ENCODE data around the gene ADCY4. TPM values are rescaled to one million over a fixed set of nuclear protein-coding genes. Genes with fewer than 3 reads are reported as not detected.
"Not testable (repeated sequence)": the region's sequence is repeated elsewhere in the genome, so short reads cannot be mapped to it uniquely, and the experiment has no call there.

The ADCY4 gene
- total RNA-seq, 1 donor from 2014 or later, result 26.5 TPM

DNA sequence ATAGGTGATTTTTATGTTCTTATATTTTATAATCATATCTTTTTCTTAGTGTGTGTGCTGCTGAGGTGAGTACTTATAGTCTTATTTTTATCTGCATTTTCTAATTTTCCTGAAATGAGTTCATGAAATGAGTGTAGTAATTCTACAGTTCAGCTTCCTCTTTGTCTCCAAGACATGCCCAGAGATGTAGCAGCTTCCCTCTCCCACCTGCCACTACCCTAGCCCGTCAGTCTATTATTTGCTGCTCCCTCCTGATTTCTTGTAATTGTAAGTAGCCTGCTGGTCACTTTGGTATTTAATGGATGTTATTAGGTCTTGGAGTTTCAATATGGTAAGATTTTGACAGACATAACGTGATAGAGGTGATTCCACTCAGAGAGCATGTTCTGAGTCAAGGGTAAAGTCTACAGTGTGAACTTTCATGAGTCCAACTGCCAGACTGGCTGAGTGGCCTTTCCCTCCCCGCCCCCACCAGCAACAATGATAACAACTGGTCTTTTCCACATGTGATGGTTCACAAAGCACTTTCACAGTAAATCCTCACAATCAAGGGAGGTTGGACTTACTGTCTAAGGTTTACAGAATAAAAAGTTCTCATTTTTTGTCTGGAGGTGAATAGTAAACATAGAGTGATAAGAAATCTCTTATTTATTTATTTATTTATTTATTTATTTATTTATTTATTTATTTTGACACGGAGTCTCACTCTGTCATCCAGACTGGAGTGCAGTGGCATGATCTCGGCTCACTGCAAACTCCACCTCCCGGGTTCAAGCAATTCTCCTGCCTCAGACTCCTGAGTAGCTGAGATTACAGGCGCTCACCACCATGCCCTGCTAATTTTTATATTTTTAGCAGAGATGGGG lies 9.2 kb upstream of the ADCY4 start:
- intact Hi-C loops (cut with micrococcal nuclease), result no loop called here
- DNase-seq, result no peak
- no peak for ATAC-seq

DNA sequence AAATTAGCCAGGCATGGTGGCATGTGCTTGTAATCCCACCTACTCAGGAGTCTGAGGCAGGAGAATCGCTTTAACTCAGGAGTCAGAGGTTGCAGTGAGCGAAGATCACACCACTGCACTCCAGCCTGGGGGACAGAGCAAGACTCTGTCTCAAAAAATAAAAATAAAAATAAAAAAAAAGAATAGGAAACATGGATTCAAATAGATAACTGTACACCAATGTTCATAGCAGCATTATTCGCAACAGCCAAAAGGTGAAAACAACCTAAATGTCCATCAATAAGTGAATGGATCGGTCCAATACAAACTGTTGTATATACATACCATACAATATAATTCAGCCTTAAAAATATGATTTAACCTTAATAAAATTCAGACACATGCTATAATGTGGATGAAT lies 8.0 kb upstream of the ADCY4 start:
- ATAC-seq (no peak), DNase-seq (no peak)
- intact Hi-C loops (cut with micrococcal nuclease), result no loop called here

GRCh38 chr14:24340606-24341005 lies 5.7 kb upstream of the ADCY4 start:
- ATAC-seq, result no peak
- DNase-seq, result no peak
- intact Hi-C loops (cut with micrococcal nuclease), result no loop called here

DNA sequence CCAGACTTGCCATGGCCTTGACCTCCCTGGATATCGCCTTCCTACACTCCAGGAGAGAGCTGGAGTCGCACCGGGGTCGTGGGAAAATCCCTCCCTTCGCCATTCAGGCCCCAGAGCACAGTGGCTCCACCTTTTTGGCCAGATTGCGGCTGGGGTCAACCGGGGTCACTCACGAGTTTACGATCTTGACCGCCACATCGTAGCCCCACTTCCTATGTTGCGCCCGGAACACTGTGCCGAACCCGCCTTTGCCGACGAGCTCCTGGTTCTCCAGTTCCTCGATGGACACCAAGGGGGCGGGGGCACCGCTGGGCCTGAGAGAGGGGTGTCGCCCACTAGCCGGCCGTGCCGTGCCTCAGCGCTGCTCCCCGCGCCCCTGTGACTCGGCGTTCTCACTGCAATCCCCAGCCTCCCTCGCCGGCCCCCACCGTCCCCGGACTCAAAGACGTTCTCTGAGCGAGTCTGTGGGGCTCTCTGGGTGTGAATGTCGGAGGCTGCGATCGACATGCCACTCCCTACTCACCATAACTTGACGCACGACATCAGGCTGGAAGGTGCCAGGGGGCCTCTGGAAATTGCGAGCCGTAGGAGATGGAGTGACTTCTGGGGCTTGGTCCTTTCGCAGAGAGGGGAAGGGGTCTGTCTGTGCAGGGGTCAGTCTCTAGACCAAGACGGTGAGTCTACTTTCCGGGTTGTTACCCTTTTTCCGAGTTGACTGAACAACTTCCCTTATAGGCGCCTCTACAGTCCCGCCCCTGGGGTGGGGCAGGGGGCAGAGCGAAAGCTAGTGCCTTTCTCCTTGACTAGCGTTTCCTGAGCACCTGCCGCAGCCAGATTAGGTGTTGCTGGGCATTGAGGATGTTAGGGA lies 4.6 kb upstream of the ADCY4 start, which contains the start of gene RIPK3:
Gene RIPK3, minus strand, starts transcription at position 708 of the 868 bp plus-strand sequence. Its CDS starts 165 bp downstream, at position 543.
- peak; percentile 68 for DNase-seq
- intact Hi-C loops (cut with micrococcal nuclease), result no loop called here
- peak; percentile 65 for ATAC-seq

DNA sequence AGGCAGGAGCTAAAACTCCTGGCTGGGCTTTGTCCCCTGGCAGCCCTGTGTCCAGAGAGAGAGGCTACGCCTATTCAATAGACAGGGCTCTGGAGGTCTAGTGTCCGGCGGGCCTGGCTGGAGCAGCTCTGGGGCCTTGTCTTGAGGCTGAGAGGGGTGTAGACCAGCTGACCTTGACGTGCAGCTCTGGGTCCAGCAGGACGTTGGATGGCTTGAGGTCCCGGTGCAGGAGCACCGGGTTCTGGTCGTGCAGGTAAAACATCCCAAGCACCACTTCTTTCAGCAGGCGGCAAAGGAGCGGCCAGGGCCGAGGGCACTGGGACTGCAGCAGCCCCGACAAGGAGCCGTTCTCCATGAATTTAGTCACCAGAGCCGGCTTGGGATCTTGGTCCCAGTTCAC lies 4.0 kb upstream of the ADCY4 start:
- intact Hi-C loops (cut with micrococcal nuclease), result no loop called here
- ATAC-seq (no peak), DNase-seq (no peak)

GRCh38 chr14:24337824-24338175 lies 2.9 kb upstream of the ADCY4 start:
- DNase-seq, result no peak
- intact Hi-C loops (cut with micrococcal nuclease), result no loop called here
- no peak for ATAC-seq

GRCh38 chr14:24337144-24337823 lies 2.4 kb upstream of the ADCY4 start:
- intact Hi-C loops (cut with micrococcal nuclease), result no loop called here
- ATAC-seq, result no peak
- DNase-seq, result no peak

- DNase-seq, result no peak
- intact Hi-C loops (cut with micrococcal nuclease), result no loop called here
- ATAC-seq, result no peak
These were observed 745 bp upstream of the ADCY4 start for GRCh38 chr14:24335461-24336171.

DNA sequence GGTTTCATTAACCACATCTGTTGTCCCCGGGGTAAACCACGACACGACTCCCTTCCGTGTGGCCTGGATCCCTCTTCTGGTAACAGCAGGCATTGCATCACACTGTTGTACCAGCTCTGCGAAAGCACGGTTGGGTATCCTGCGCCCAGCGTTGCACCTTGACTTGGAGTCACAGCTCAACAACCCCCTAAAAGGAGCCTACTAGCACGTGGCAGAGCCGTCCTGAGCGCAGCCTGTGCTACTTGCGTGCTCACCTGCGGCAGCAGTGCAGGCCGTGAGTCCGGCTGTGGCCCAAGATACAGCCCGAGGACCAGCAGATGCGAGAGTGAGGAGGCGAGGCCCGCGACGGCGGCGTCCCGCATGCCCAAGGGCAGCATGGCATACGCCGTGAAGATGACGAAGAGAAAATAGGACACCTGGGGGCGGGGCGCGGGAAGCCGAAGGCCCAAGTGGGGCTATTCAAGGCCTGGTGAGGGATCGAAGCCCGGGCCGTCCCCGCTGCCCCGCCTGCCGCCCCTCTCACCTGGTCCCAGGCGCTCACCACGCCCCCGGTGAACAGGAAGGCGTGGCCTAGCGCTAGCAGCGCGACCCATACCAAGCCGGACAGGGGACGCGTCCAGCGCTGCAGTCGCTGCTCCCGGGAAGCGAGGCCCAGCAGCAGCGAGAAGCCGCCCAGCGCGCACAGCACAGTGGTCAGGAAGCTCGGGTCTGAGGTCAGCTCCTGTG lies 2.4 kb downstream of the ADCY4 start:
- intact Hi-C loops (cut with micrococcal nuclease), result loop anchor here (2.0 kb wide), 1 partner anchor 104 kb away; no protein-coding TSS in a partner anchor
- ATAC-seq (peak; percentile 69), DNase-seq (peak; percentile 67)

DNA sequence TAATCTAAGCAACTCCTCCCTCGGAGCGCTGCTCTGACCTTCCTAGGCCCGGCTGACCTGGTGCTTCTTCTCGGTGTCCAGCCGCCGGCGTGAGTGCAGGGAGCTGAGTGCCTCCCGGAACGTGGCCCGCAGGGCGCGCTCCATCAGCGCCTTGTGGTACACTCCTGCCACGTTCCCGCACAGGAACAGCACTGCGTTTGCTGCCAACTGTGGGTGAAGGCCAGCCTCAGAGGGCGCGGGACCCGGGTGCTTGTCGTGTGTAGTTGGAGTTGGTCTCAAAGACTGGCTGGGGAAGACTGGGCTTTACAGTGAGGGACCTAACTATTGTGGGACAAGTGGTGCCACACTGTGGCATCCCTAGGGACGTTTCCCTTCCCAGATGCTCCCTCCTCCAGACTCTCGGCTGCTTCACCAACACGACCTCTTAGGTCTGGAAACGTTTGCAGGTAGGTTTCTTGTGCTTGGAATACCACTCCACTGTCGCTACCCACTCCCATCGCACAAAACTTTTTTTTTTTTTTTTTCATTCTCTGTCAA lies 3.1 kb downstream of the ADCY4 start:
- no peak for DNase-seq
- intact Hi-C loops (cut with micrococcal nuclease), result loop anchor here (2.0 kb wide), 1 partner anchor 105 kb away; no protein-coding TSS in a partner anchor
- ATAC-seq, result no peak

GRCh38 chr14:24330973-24331674 lies 3.7 kb downstream of the ADCY4 start:
- DNase-seq, result no peak
- intact Hi-C loops (cut with micrococcal nuclease), result no loop called here
- no peak for ATAC-seq

GRCh38 chr14:24329736-24330135 lies 5.1 kb downstream of the ADCY4 start:
- intact Hi-C loops (cut with micrococcal nuclease), result no loop called here
- DNase-seq (peak; percentile 73), ATAC-seq (no peak)

GRCh38 chr14:24329073-24329663 lies 5.7 kb downstream of the ADCY4 start:
- no peak for ATAC-seq
- DNase-seq, result no peak
- intact Hi-C loops (cut with micrococcal nuclease), result no loop called here

GRCh38 chr14:24327914-24328313 lies 7.0 kb downstream of the ADCY4 start:
- intact Hi-C loops (cut with micrococcal nuclease); ATAC-seq: not testable (repeated sequence)
- peak; percentile 73 for DNase-seq

DNA sequence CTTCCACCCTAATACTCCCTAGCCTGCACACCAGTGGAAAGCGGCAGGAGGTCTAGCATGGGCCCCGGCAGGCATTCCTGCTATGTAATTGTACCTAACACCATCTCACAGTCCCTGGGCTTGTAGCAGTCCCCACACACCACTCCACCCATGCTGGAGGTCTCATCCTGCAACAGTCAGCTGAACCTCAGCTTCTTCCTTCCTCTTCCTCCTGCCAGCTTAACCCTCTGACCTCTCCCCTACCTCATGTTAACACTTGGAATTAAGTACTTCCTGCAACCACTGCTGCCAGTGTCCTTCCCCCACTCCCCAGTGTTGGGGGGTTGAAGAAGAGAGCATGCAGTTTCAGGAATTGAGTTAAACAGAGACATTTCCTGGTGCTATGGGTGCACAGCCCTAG lies 7.6 kb downstream of the ADCY4 start:
- peak; percentile 21 for ATAC-seq
- intact Hi-C loops (cut with micrococcal nuclease), result no loop called here
- no peak for DNase-seq

DNA sequence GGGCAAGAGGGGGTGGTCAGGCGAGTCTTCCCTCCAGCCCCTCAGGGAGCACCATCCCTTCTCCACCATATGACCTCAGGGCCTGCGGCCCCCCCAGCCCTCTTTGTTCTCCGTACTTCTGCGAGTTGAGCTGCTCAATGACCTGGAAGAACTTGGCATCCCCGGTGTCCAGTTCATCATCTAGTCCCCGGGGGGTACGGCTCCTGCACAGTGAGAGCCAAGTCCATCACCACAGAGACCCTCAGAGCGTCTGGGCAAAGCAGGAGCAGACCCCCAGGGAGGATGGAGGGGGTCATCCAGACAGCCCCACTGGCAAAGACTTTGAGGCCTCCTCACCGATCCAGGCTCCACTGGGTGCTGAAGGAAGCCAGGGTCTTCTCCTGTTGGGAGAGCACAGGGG lies 8.9 kb downstream of the ADCY4 start:
- DNase-seq, result no peak
- ATAC-seq, result no peak
- intact Hi-C loops (cut with micrococcal nuclease), result no loop called here

- intact Hi-C loops (cut with micrococcal nuclease), result no loop called here
- no peak for ATAC-seq
- no peak for DNase-seq
These were observed 9.8 kb downstream of the ADCY4 start for GRCh38 chr14:24325041-24325530.

Measured in left ventricle myocardium superior (tissue), 1 donor.